HFF-Myc (cell line): Measurements from ENCODE around the gene CCDC51.

ENCODE experiments used
- DNase-seq: peaks from one replicate; pipeline ENCODE4 v3.0.0-alpha.2; 2011; ENCODE audit warnings: low read depth; ENCODE audit errors: extremely low read depth
- H3K4me3 ChIP-seq: replicated peaks from 2 replicates; pipeline ENCODE4 v1.5.1; 2011; ENCODE audit warnings: low read depth, mild to moderate bottlenecking, control low read depth, low read length
- CTCF ChIP-seq: IDR thresholded peaks from 2 replicates; pipeline ENCODE4 v1.5.1; 2012; ENCODE audit warnings: mild to moderate bottlenecking, low read depth, low read length, control low read depth; ENCODE audit errors: missing control alignments

The CCDC51 gene

DNA sequence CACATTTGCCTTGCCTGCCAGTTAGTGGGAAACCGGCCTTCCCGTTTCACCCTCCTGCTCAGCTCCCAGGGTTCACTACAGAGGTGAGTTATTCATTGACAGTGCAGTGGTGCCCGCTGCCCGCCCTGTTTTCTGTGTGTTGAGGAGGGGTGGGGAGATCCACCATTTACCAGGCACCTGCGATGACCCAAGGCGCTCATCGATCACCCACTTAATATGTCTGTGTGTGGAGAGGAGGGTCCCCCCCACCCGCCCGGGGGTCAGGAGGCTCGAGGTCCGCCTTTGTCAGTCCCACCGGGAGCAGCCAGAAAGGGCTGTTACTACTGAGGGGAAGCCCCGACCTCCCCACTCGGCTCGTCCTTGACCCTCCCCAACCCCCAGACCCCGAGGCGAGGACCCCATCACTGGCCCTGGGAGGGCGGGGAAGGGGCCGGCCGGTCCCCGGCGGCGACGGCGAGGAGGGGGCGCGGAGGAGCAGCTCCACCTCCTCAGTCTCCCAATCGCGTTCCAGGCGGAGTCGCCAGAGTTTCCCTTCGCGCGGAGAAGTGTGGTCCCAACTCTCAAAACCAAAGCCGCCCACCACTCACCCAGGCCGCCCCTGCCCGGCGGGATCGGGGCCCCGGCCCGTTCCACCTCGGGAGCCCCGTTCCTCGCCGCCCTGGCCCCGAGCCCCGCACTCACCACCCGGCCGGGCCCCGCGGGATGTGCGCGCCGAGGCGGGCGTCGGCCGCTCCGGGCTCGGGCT lies 11.2 kb downstream of the CCDC51 start:
- TF ChIP-seq CTCF, result no peak
- peak overlapping the region; percentile 59 for H3K4me3 ChIP-seq
- DNase-seq, result no peak

DNA sequence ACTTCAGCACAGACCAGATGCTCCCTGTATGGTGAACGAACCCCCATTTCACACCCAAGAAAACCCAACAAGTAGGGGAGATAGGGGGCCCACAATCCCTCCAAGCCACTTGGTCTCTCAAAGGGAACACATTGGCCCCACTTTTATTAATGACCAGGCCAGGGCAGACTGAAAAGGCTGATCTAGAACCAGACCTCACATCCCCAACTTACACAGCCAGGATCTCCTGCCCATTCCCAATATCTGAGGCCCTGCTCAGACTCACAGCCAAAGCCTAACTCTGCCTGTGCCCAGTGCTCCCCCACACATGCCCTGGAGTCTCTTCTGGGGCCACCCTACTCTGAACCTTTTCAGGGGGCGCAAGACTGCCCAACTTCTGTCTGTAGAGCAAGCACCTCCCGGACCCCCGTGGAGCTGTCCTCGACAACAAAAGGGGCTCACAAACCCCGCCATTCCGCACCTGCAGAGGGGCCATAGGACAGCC lies 11.8 kb downstream of the CCDC51 start:
- no peak for TF ChIP-seq CTCF
- peak overlapping the region; percentile 59 for H3K4me3 ChIP-seq
- no peak for DNase-seq

DNA sequence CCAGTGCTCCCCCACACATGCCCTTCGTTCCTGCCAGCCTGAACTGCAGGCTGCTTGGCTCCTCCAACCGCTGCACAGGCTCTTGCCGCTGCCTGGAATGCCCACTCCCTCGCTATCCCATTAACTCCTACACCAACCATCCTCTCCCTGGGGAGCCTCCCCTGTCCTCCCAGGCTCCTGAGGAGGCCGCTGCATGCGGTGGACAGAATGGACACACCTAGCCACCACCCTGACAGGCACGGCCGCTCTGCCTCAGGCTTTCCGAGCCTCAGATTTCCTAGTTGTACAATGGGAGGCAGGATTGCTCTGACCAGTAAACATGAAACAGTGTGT lies 12.3 kb downstream of the CCDC51 start:
- H3K4me3 ChIP-seq, result no peak overlapping the region
- TF ChIP-seq CTCF, result no peak
- DNase-seq, result no peak

DNA sequence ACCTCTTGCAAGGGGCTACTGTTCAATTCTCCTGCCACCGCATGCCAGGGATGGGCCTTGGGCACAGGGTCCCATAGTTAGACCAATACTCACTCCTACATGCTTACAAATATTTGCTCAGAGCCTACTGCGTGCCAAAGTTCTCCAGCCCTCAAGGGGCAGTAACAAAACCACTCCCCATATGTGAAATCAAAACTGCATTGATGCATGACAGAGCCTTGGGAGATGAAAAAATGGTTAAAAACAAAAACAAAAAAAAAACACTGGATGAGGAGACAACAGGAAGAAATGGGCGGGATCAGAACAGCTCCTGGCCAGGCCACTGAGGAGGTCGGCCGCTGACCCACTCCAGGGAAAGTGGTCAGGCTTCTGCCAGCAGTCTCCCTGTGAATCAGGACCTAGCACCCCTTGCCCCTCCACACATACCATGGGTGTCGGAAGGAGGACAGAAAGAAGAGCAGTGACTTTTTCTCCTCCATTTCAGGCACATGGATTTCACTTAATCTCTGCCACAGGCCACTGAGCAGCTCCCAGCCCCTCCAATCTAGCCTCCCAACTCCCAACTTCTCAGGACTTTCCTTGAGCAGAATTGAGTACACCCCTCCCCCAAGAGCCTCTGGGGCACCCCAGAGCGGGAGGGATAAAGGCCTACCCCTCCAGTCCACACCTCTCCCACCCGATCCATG lies 12.8 kb downstream of the CCDC51 start:
- DNase-seq, result no peak
- TF ChIP-seq CTCF, result no peak
- no peak overlapping the region for H3K4me3 ChIP-seq

DNA sequence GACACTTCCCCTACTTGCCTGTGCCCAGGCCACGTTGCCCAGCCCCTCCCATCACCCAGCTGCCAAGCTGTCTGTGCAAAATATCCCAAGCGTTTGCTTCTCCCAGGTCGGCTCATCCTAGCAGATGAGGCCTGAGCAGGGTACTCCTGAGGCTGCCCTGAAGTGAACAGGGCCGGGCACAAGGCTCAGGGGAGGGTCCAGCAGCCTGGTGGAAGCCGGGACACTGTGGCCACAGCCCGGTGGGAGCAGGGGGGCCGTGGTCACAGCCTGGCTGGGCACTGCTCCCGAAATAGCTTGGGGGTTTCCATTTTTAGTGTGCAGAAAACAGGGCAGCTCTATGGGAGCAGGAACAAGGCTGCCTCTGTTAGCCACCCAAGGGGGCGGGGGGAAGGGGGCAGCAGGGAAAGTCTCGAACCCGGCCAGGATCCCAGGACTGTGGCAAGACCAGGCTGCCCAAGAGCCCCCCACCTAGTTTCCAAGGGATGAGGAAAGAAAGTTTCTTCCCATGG lies 13.5 kb downstream of the CCDC51 start:
- no peak for DNase-seq
- TF ChIP-seq CTCF, result no peak
- H3K4me3 ChIP-seq, result no peak overlapping the region

GRCh38 chr3:48425281-48425812 lies 14.6 kb downstream of the CCDC51 start:
- TF ChIP-seq CTCF, result no peak
- H3K4me3 ChIP-seq, result no peak overlapping the region

More at GRCh38 chr3:48425281-48425812, 14.6 kb downstream of the CCDC51 start:
- DNase-seq, result no peak
